HCT116 (cell line): Measurements from ENCODE around the gene FADS6. TPM values are rescaled to one million over a fixed set of nuclear protein-coding genes. Genes with fewer than 3 reads are reported as not detected.

ENCODE experiments used
- ATAC-seq: fragments of 200-7000 bp; cut with Tn5 transposase; 2 replicates; pipeline ENCODE4 v1.9.1; 2020; ENCODE audit warnings: mild to moderate bottlenecking, moderate library complexity
- BruUV-seq: library from RNA; stranded (reverse); fragments of 400-500 nt; replicated peaks from 2 replicates; lab custom pipeline; 2021; lab: Mats Ljungman, UMichigan
- CTCF ChIA-PET: fragments of 300-600 bp; sonication (Branson Sonifier 250); formaldehyde crosslinking; loops from one replicate; lab custom pipeline; 2021; ENCODE audit warnings: antibody characterized with exemption; lab: Charles Lee
- POLR2A ChIA-PET: fragments of 300-600, 350-600 bp; sonication (Branson Sonifier 250); formaldehyde crosslinking; loops from one replicate; lab custom pipeline; 2021; ENCODE audit warnings: antibody characterized with exemption; lab: Charles Lee
- RAD21 ChIA-PET, 2 experiments: fragments of 300-600 bp; sonication (Branson Sonifier 250); formaldehyde crosslinking; loops; one replicate each; lab custom pipeline; 2023; ENCODE audit warnings: low total read pairs in 2 of 2; ENCODE audit not compliant: uncharacterized antibody in 2 of 2, unreplicated experiment in 2 of 2, low non-redundant PET in 1 of 2; lab: Charles Lee
- DNase-seq: peaks from one replicate; pipeline ENCODE4 v3.0.0-alpha.2; 2010; ENCODE audit warnings: low read depth, low spot score
- H2AFZ ChIP-seq: fragments of 200-600 bp; shearing (Covaris generic), sonication (generic); 2 replicates; pipeline ENCODE4 v1.6.1; 2017; ENCODE audit warnings: low read depth, mixed run types, mixed read lengths, antibody characterized with exemption, low read length; ENCODE audit not compliant: poor library complexity, severe bottlenecking
- H3K27ac ChIP-seq: 2 replicates; pipeline ENCODE4 v1.5.1; 2012; ENCODE audit warnings: low read depth, low read length
- H3K27me3 ChIP-seq: fragments of 200-600 bp; sonication (generic); 2 replicates; pipeline ENCODE4 v1.6.1; 2016; ENCODE audit warnings: mixed run types, low read length, mixed read lengths; ENCODE audit not compliant: insufficient read depth
- H3K36me3 ChIP-seq, 2 experiments: fragments of 200-500 bp in 1 of 2; fragments of 200-600 bp in 1 of 2; sonication (Bioruptor generic) in 1 of 2; sonication (generic) in 1 of 2; 2 replicates each; pipeline versions ENCODE4 v1.5.1 to v1.6.1; 2014 to 2016; ENCODE audit warnings: low read length in 2 of 2, inconsistent platforms in 1 of 2, mixed read lengths in 1 of 2, mixed run types in 1 of 2; ENCODE audit not compliant: insufficient read depth in 2 of 2, control insufficient read depth in 1 of 2
- H3K4me1 ChIP-seq, 2 experiments: fragments of 200-600 bp in 1 of 2; sonication (generic) in 1 of 2; 2 replicates each; pipeline versions ENCODE4 v1.5.1 to v1.6.1; 2012 to 2017; ENCODE audit warnings: low read length in 2 of 2, inconsistent platforms in 1 of 2, mild to moderate bottlenecking in 1 of 2, mixed read lengths in 1 of 2, mixed run types in 1 of 2, moderate library complexity in 1 of 2; ENCODE audit not compliant: insufficient read depth in 2 of 2, control insufficient read depth in 1 of 2
- H3K4me2 ChIP-seq: fragments of 200-600 bp; sonication (generic); 2 replicates; pipeline ENCODE4 v1.6.1; 2017; ENCODE audit warnings: mixed run types, low read length, mixed read lengths
- H3K4me3 ChIP-seq, 2 experiments: fragments of 200-600 bp in 1 of 2; sonication (generic) in 1 of 2; replicated peaks in 1 of 2; 2 replicates each; pipeline ENCODE4 v1.5.1; 2011 to 2016; ENCODE audit warnings: low read length in 2 of 2, control low read depth in 1 of 2, low read depth in 1 of 2, mild to moderate bottlenecking in 1 of 2, mixed read lengths in 1 of 2, mixed run types in 1 of 2
- H3K79me2 ChIP-seq: fragments of 200-600 bp; sonication (generic); 2 replicates; pipeline ENCODE4 v1.6.1; 2017; ENCODE audit warnings: mild to moderate bottlenecking, mixed run types, low read length, moderate library complexity, mixed read lengths; ENCODE audit not compliant: insufficient read depth
- H3K9ac ChIP-seq: fragments of 200-600 bp; sonication (generic); 2 replicates; pipeline ENCODE4 v1.6.1; 2016; ENCODE audit warnings: low read length, mixed read lengths
- H3K9me2 ChIP-seq: fragments of 200-600 bp; sonication (generic), shearing (Covaris generic); 2 replicates; pipeline ENCODE4 v1.6.1; 2017; ENCODE audit warnings: mixed run types, mild to moderate bottlenecking, moderate library complexity; ENCODE audit not compliant: insufficient read depth
- H3K9me3 ChIP-seq, 2 experiments: fragments of 200-500 bp in 1 of 2; fragments of 200-600 bp in 1 of 2; sonication (Bioruptor generic) in 1 of 2; sonication (generic) in 1 of 2; 2 replicates each; pipeline ENCODE4 v1.6.1; 2014 to 2017; ENCODE audit warnings: low read length in 2 of 2, mixed read lengths in 2 of 2, inconsistent platforms in 1 of 2, low read depth in 1 of 2, mild to moderate bottlenecking in 1 of 2, mixed run types in 1 of 2, moderate library complexity in 1 of 2; ENCODE audit not compliant: control insufficient read depth in 1 of 2, insufficient read depth in 1 of 2
- H4K20me1 ChIP-seq: fragments of 200-600 bp; sonication (generic), shearing (Covaris generic); 2 replicates; pipeline ENCODE4 v1.6.1; 2017; ENCODE audit warnings: mixed run types, mild to moderate bottlenecking, moderate library complexity; ENCODE audit not compliant: insufficient read depth
- ATF3 ChIP-seq: IDR thresholded peaks from 2 replicates; pipeline ENCODE4 v1.6.1; 2012
- CEBPB ChIP-seq: IDR thresholded peaks from 2 replicates; pipeline ENCODE4 v1.6.1; 2012; ENCODE audit warnings: low read depth
- CTCF ChIP-seq, 3 experiments: fragments of 200-600 bp in 1 of 3; sonication (generic) in 1 of 3; IDR thresholded peaks in 2 of 3; conservative IDR thresholded peaks in 1 of 3; 2 replicates each; pipeline ENCODE4 v1.5.1; 2012 to 2017; ENCODE audit warnings: low read depth in 2 of 3, low read length in 2 of 3, antibody characterized with exemption in 1 of 3, borderline replicate concordance in 1 of 3, control low read depth in 1 of 3, mild to moderate bottlenecking in 1 of 3, mixed read lengths in 1 of 3, mixed run types in 1 of 3, moderate library complexity in 1 of 3; ENCODE audit not compliant: insufficient read depth in 1 of 3
- ELF1 ChIP-seq: IDR thresholded peaks from 2 replicates; pipeline ENCODE4 v1.6.1; 2012; ENCODE audit warnings: low read depth, borderline replicate concordance
- POLR2A ChIP-seq: IDR thresholded peaks from 2 replicates; pipeline ENCODE4 v1.7.0; 2011; ENCODE audit warnings: borderline replicate concordance; ENCODE audit not compliant: insufficient read depth, insufficient read length; ENCODE audit errors: extremely low read depth
- REST ChIP-seq: IDR thresholded peaks from 2 replicates; pipeline ENCODE4 v1.6.1; 2012; ENCODE audit warnings: low read depth
- SRF ChIP-seq: IDR thresholded peaks from 2 replicates; pipeline ENCODE4 v1.6.1; 2012; ENCODE audit warnings: low read depth
- YY1 ChIP-seq: IDR thresholded peaks from 2 replicates; pipeline ENCODE4 v1.6.1; 2011; ENCODE audit warnings: low read length, low read depth, moderate library complexity, mild to moderate bottlenecking; ENCODE audit not compliant: insufficient replicate concordance; ENCODE audit errors: extremely low read depth
- ZBTB33 ChIP-seq: IDR thresholded peaks from 2 replicates; pipeline ENCODE4 v1.6.1; 2011; ENCODE audit warnings: mild to moderate bottlenecking, low read length, moderate library complexity; ENCODE audit not compliant: insufficient replicate concordance; ENCODE audit errors: extremely low read depth
- ZNF274 ChIP-seq: fragments of 200-500 bp; sonication (Bioruptor generic); IDR thresholded peaks from 2 replicates; pipeline ENCODE4 v1.6.1; 2014; ENCODE audit warnings: mild to moderate bottlenecking, low read depth, low read length, inconsistent platforms
- intact Hi-C: fragments of 100-400 bp; cut with micrococcal nuclease; formaldehyde crosslinking; loops from 2 replicates; pipeline ENCODE4 v1.10.0; 2022
- total RNA-seq: library from RNA; stranded (reverse); gene quantifications from one replicate; pipeline ENCODE4 v1.2.1, GENCODE V29; 2021; ENCODE audit not compliant: unreplicated experiment

FADS6 gene
- total RNA-seq, 1 experiment from 2014 or later, result not detected

GRCh38 chr17:74846621-74847020, 46.8 kb downstream of the FADS6 start:
- no peak overlapping the region for H3K4me3 ChIP-seq
- TF ChIP-seq CTCF (IDR thresholded peaks at IDR 0.05 in 2 of 3, conservative IDR thresholded peaks at IDR 0.05 in 1 of 3; ENCODE audit: borderline replicate concordance in 1 of 3, insufficient read depth in 1 of 3, low read depth in 2 of 3, low read length in 2 of 3) (no peak), ATF3 (no peak), POLR2A (no peak), ZBTB33 (no peak), ELF1 (no peak), YY1 (no peak), CEBPB (no peak), SRF (no peak), REST (no peak), ZNF274 (no peak)
- intact Hi-C loops, result no loop called here
- ATAC-seq, result no peak
- H3K9me3 ChIP-seq, result no peaks in the 10 kb centered on the region
- no peak for DNase-seq
- H2AFZ ChIP-seq, result no peak overlapping the region
- H4K20me1 ChIP-seq, result no peaks in the 10 kb centered on the region
- no peaks in the 10 kb centered on the region for H3K9me2 ChIP-seq
- H3K27me3 ChIP-seq, result no peaks in the 10 kb centered on the region
- H3K9ac ChIP-seq, result no peak overlapping the region
- POLR2A ChIA-PET, result no interaction called here
- RAD21 ChIA-PET, result no interaction called here
- CTCF ChIA-PET, result interaction anchor here (1.0 to 1.5 kb wide), 2 partner anchors 13 to 56 kb away, joined by 3 to 4 read pairs; partner anchors contain the start of gene GRIN2C
- H3K4me2 ChIP-seq, result no peak overlapping the region
- H3K4me1 ChIP-seq, result peaks cover 7 to 19% of the 10 kb centered on the region in 2 experiments
- H3K36me3 ChIP-seq, result no peaks in the 10 kb centered on the region
- H3K27ac ChIP-seq, result no peak overlapping the region
- BruUV-seq, result no TSS peak
- no peaks in the 10 kb centered on the region for H3K79me2 ChIP-seq
